Loucy (cell line): ENCODE data around the gene TGFBRAP1.

Source experiments
- CTCF ChIP-seq: fragments of 200-600 bp; sonication (generic); conservative IDR thresholded peaks from 2 replicates; pipeline ENCODE4 v1.5.1; 2014; ENCODE audit warnings: mild to moderate bottlenecking, antibody characterized with exemption, low read length
- EZH2phosphoT487 ChIP-seq: fragments of 200-600 bp; IDR thresholded peaks from 2 replicates; pipeline ENCODE4 v1.6.1; 2018; ENCODE audit warnings: antibody characterized with exemption, mild to moderate bottlenecking, moderate library complexity, borderline replicate concordance

- TF ChIP-seq CTCF (no peak), EZH2phosphoT487 (no peak)
Measured at GRCh38 chr2:105338020-105338385, 8.5 kb upstream of the TGFBRAP1 start.
